HepG2 (cell line): ENCODE measurements around the gene OR5AP2. TPM values are rescaled to one million over a fixed set of nuclear protein-coding genes. Genes with fewer than 3 reads are reported as not detected.

Source experiments
- ATAC-seq: fragments of 200-7000 bp; cut with Tn5 transposase; 3 replicates; pipeline ENCODE4 v1.9.1; 2020; ENCODE audit warnings: mild to moderate bottlenecking, moderate library complexity
- BruUV-seq: library from RNA; stranded (reverse); fragments of 400-500 nt; replicated peaks from 2 replicates; lab custom pipeline; 2021; lab: Mats Ljungman, UMichigan
- CTCF ChIA-PET: fragments of 300-600 bp; formaldehyde crosslinking; extraction: SDS; loops from one replicate; lab custom pipeline; 2021; ENCODE audit warnings: low total read pairs, inconsistent platforms, low intra/inter-chr PET ratio; lab: Yijun Ruan, JAX
- POLR2A ChIA-PET: fragments of 350-600 bp; sonication (Branson Sonifier 250); formaldehyde crosslinking; loops from one replicate; lab custom pipeline; 2020; ENCODE audit warnings: antibody characterized with exemption, inconsistent platforms; lab: Yijun Ruan, JAX
- DNase-seq: peaks from one replicate; pipeline ENCODE4 v3.0.0-alpha.2; 2015; ENCODE audit warnings: low spot score
- FAIRE-seq: peaks from 3 replicates; lab custom pipeline; 2011; peaks lifted over from hg19 to GRCh38; lab: Jason Lieb, UNC
- H2AFZ ChIP-seq: one replicate; pipeline ENCODE4 v1.6.1; 2011; ENCODE audit warnings: low read length, inconsistent platforms
- H3K27ac ChIP-seq: fragments of 300-600 bp; 3 replicates; pipeline ENCODE4 v1.8.0; 2011; ENCODE audit warnings: mixed run types, mild to moderate bottlenecking, mixed read lengths, low read length, inconsistent platforms; ENCODE audit not compliant: insufficient read depth; ENCODE audit errors: extremely low read length
- H3K27me3 ChIP-seq, 2 experiments: fragments of 200-600 bp in 1 of 2; 2 replicates in 1 of 2; 3 replicates in 1 of 2; pipeline versions ENCODE4 v1.6.0 to v1.8.0; 2011; ENCODE audit warnings: low read length in 2 of 2, mild to moderate bottlenecking in 2 of 2, moderate library complexity in 2 of 2, inconsistent platforms in 1 of 2; ENCODE audit not compliant: insufficient read depth in 2 of 2, control insufficient read depth in 1 of 2
- H3K36me3 ChIP-seq, 2 experiments: fragments of 200-600 bp in 1 of 2; replicated peaks in 1 of 2; 2 replicates in 1 of 2; 3 replicates in 1 of 2; pipeline versions ENCODE4 v1.5.1 to v1.8.0; 2011; ENCODE audit warnings: low read length in 2 of 2, inconsistent platforms in 1 of 2; ENCODE audit not compliant: insufficient read depth in 2 of 2, control insufficient read depth in 1 of 2
- H3K4me1 ChIP-seq: 2 replicates; pipeline ENCODE4 v1.5.1; 2012; ENCODE audit warnings: low read length, inconsistent platforms; ENCODE audit not compliant: insufficient read depth
- H3K4me2 ChIP-seq: 2 replicates; pipeline ENCODE4 v1.6.0; 2011; ENCODE audit warnings: low read depth, low read length, inconsistent platforms
- H3K4me3 ChIP-seq, 3 experiments: fragments of 200-600 bp in 1 of 3; sonication (generic), shearing (Covaris generic) in 1 of 3; replicated peaks in 1 of 3; 2 replicates each; pipeline ENCODE4 v1.5.1; 2011 to 2016; ENCODE audit warnings: low read length in 3 of 3, inconsistent platforms in 2 of 3, low read depth in 2 of 3, mild to moderate bottlenecking in 2 of 3, control low read depth in 1 of 3, mixed read lengths in 1 of 3; ENCODE audit not compliant: insufficient read depth in 1 of 3
- H3K79me2 ChIP-seq: one replicate; pipeline ENCODE4 v1.6.1; 2011; ENCODE audit warnings: low read length, inconsistent platforms; ENCODE audit not compliant: insufficient read depth
- H3K9ac ChIP-seq: 2 replicates; pipeline ENCODE4 v1.6.0; 2011; ENCODE audit warnings: mild to moderate bottlenecking, low read depth, low read length, inconsistent platforms; ENCODE audit not compliant: insufficient read depth
- H3K9me3 ChIP-seq: 2 replicates; pipeline ENCODE4 v1.5.1; 2012; ENCODE audit warnings: mild to moderate bottlenecking, low read length
- H4K20me1 ChIP-seq: 2 replicates; pipeline ENCODE4 v1.6.0; 2011; ENCODE audit warnings: inconsistent platforms, mild to moderate bottlenecking, low read length, moderate library complexity; ENCODE audit not compliant: insufficient read depth
- BATF2 ChIP-seq: sonication (generic); formaldehyde crosslinking; IDR thresholded peaks from 2 replicates; pipeline ENCODE4 v1.8.0; 2022; ENCODE audit warnings: mild to moderate bottlenecking, missing genetic modification reagents, moderate library complexity
- CBFB ChIP-seq: sonication (generic); formaldehyde crosslinking; IDR thresholded peaks from 2 replicates; pipeline ENCODE4 v1.4.0; 2020; ENCODE audit warnings: missing genetic modification reagents
- FIP1L1 ChIP-seq: fragments of 200-400 bp; formaldehyde crosslinking; IDR thresholded peaks from 2 replicates; pipeline ENCODE4 v1.6.1; 2018; ENCODE audit warnings: low read depth, mild to moderate bottlenecking, low read length, moderate library complexity, borderline replicate concordance; ENCODE audit not compliant: insufficient read depth
- GRHL1 ChIP-seq: sonication (generic); formaldehyde crosslinking; conservative IDR thresholded peaks from 2 replicates; pipeline ENCODE4 v1.8.0; 2022; ENCODE audit warnings: missing genetic modification reagents
- PTBP1 ChIP-seq: fragments of 200-400 bp; formaldehyde crosslinking; IDR thresholded peaks from 2 replicates; pipeline ENCODE4 v1.6.1; 2018; ENCODE audit warnings: low read length, low read depth; ENCODE audit not compliant: poor library complexity, severe bottlenecking
- ZMYM4 ChIP-seq: sonication (generic); formaldehyde crosslinking; IDR thresholded peaks from 2 replicates; pipeline ENCODE4 v1.8.1; 2023; ENCODE audit warnings: mild to moderate bottlenecking, missing genetic modification reagents
- ZNF264 ChIP-seq: sonication (generic); formaldehyde crosslinking; IDR thresholded peaks from 2 replicates; pipeline ENCODE4 v1.4.0; 2020; ENCODE audit warnings: missing genetic modification reagents
- ZNF276 ChIP-seq: sonication (generic); formaldehyde crosslinking; IDR thresholded peaks from 2 replicates; pipeline ENCODE4 v1.4.0; 2020; ENCODE audit warnings: mild to moderate bottlenecking, low read depth, missing genetic modification reagents
- ZNF407 ChIP-seq: sonication (generic); formaldehyde crosslinking; IDR thresholded peaks from one replicate; pipeline ENCODE4 v1.5.1; 2020; ENCODE audit warnings: mild to moderate bottlenecking, missing genetic modification reagents; ENCODE audit errors: not compliant biosample characterization
- ZNF720 ChIP-seq: sonication (generic); formaldehyde crosslinking; IDR thresholded peaks from 2 replicates; pipeline ENCODE4 v1.4.0; 2020; ENCODE audit warnings: missing genetic modification reagents
- WGBS: methylation state at CpG from one replicate; pipeline ENCODE4 v1.1.6; 2017; ENCODE audit warnings: low lambda C conversion rate; 5-methylcytosine and 5-hydroxymethylcytosine counted together
- in situ Hi-C: cut with HindIII; loops from 2 replicates; pipeline ENCODE4 v1.10.0; 2017; ENCODE audit warnings: low pct_unique_long_range_greater_than_20kb; ENCODE audit not compliant: extremely low pct_ligation_motif_present
- intact Hi-C: fragments of 100-400 bp; cut with micrococcal nuclease; formaldehyde crosslinking; loops from one replicate; pipeline ENCODE4 v1.10.0; 2022; ENCODE audit not compliant: unreplicated experiment
- polyA plus RNA-seq, 8 experiments: library from polyadenylated mRNA; depleted of rRNA in 3 of 8; stranded (reverse) in 7 of 8; unstranded in 1 of 8; fragments of >200 nt; fragmentation: Illumina TruSeq in 4 of 8; extraction: Trizol in 4 of 8; gene quantifications; 2 replicates each; pipeline versions ENCODE4 v1.2.1 to v1.2.3, GENCODE V29; 2011 to 2016; ENCODE audit warnings: low read depth in 4 of 8, missing spikeins in 1 of 8, mixed read lengths in 1 of 8; ENCODE audit not compliant: insufficient read depth in 1 of 8
- total RNA-seq, 5 experiments: library from RNA; depleted of rRNA; stranded (reverse); fragments of >200 nt; fragmentation: Illumina TruSeq; extraction: Trizol; gene quantifications; 2 replicates each; pipeline ENCODE4 v1.2.3, GENCODE V29; 2016; ENCODE audit warnings: low read depth in 1 of 5
- TF ChIP-seq, protein P1 (sequence below): sonication (generic); formaldehyde crosslinking; IDR thresholded peaks from 2 replicates; pipeline ENCODE4 v1.5.0; 2020; ENCODE audit warnings: missing genetic modification reagents, mild to moderate bottlenecking, borderline replicate concordance

OR5AP2 gene
- total and polyA plus RNA-seq, 2 of the 13 experiments (the other 11 are each of a cell fraction or from before 2014, with no cell fraction given): not detected

DNA sequence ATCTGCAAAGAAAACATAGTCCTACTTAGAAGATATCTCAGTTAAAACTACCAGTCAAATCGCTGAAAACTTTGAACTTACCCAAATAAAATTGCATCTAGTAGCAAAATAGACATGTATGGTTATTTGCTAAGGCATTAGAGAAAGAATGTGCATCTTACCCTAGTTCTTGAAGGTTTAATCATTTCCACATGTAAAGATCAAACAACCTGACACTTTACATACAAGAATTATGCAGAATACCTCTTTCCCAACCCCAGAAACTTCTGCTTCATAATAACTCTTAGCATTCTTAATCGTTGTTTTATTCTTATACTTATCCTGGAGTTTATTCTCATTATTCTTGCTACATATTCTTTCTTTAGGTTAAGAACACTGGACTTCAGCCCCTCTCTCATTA is 9.9 kb downstream of the OR5AP2 start:
- H3K27me3 ChIP-seq: no peaks in the 10 kb centered on the region
- CTCF ChIA-PET: no interaction called here
- no peak for ATAC-seq
- no peaks in the 10 kb centered on the region for H3K79me2 ChIP-seq
- no peak for FAIRE-seq
- intact Hi-C loops (no loop called here), in situ Hi-C loops (no loop called here)
- no peak for DNase-seq
- no peaks in the 10 kb centered on the region for H3K36me3 ChIP-seq
- H3K9me3 ChIP-seq: no peaks in the 10 kb centered on the region
- H3K4me1 ChIP-seq: no peaks in the 10 kb centered on the region
- H3K27ac ChIP-seq: no peak overlapping the region
- 3% methylated on average over 2 of the region's 2 CpGs for WGBS
- no peak overlapping the region for H3K4me2 ChIP-seq
- POLR2A ChIA-PET: no interaction called here
- no TSS peak for BruUV-seq
- H2AFZ ChIP-seq: no peak overlapping the region
- no peak overlapping the region for H3K9ac ChIP-seq
- no peaks in the 10 kb centered on the region for H4K20me1 ChIP-seq
- H3K4me3 ChIP-seq: no peak overlapping the region
- TF ChIP-seq, protein P1, sequence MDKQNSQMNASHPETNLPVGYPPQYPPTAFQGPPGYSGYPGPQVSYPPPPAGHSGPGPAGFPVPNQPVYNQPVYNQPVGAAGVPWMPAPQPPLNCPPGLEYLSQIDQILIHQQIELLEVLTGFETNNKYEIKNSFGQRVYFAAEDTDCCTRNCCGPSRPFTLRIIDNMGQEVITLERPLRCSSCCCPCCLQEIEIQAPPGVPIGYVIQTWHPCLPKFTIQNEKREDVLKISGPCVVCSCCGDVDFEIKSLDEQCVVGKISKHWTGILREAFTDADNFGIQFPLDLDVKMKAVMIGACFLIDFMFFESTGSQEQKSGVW: no peak
- TF ChIP-seq GRHL1 (CRISPR knock-in tag) (no peak), ZNF720 (CRISPR knock-in tag) (no peak), ZNF264 (no peak), FIP1L1 (no peak), ZMYM4 (CRISPR knock-in tag) (no peak), ZNF407 (CRISPR knock-in tag) (no peak), PTBP1 (no peak), ZNF276 (CRISPR knock-in tag) (no peak), BATF2 (CRISPR knock-in tag) (no peak), CBFB (CRISPR knock-in tag) (no peak)
